ENCODE measurements around the gene ATAT1.

ATAT1 gene

GRCh38 chr6:30612687-30613248 lies 13.9 kb upstream of the ATAT1 start:
- no peak for TF ChIP-seq CTCF (IDR thresholded peaks at IDR 0.05; ENCODE audit: insufficient read depth, low read depth, low read length, missing control alignments)
- H3K4me3 ChIP-seq (ENCODE audit: low read length), result no peak overlapping the region
- no peak for DNase-seq (ENCODE audit: low read depth)

- DNase-seq (ENCODE audit: low read depth), result peak; percentile 58
- H3K4me3 ChIP-seq (ENCODE audit: low read length), result no peak overlapping the region
- TF ChIP-seq CTCF (IDR thresholded peaks at IDR 0.05; ENCODE audit: insufficient read depth, low read depth, low read length, missing control alignments), result no peak
Observed at GRCh38 chr6:30613251-30614043, 13.2 kb upstream of the ATAT1 start.

GRCh38 chr6:30614044-30614842 lies 12.4 kb upstream of the ATAT1 start:
- TF ChIP-seq CTCF (IDR thresholded peaks at IDR 0.05; ENCODE audit: insufficient read depth, low read depth, low read length, missing control alignments), result no peak
- peak overlapping the region; percentile 96 for H3K4me3 ChIP-seq (ENCODE audit: low read length)

GRCh38 chr6:30614843-30615218 lies 11.8 kb upstream of the ATAT1 start:
- DNase-seq (ENCODE audit: low read depth), result peak; percentile 97
- no peak for TF ChIP-seq CTCF (IDR thresholded peaks at IDR 0.05; ENCODE audit: insufficient read depth, low read depth, low read length, missing control alignments)
- H3K4me3 ChIP-seq (ENCODE audit: low read length), result peak overlapping the region; percentile 96

More at GRCh38 chr6:30614044-30614842, 12.4 kb upstream of the ATAT1 start:
- no peak for DNase-seq (ENCODE audit: low read depth)

GRCh38 chr6:30615219-30615957 lies 11.3 kb upstream of the ATAT1 start:
- peak; percentile 67 for DNase-seq (ENCODE audit: low read depth)
- peak overlapping the region; percentile 96 for H3K4me3 ChIP-seq (ENCODE audit: low read length)
- no peak for TF ChIP-seq CTCF (IDR thresholded peaks at IDR 0.05; ENCODE audit: insufficient read depth, low read depth, low read length, missing control alignments)

- no peak for TF ChIP-seq CTCF (IDR thresholded peaks at IDR 0.05; ENCODE audit: insufficient read depth, low read depth, low read length, missing control alignments)
- DNase-seq (ENCODE audit: low read depth), result no peak
- H3K4me3 ChIP-seq (ENCODE audit: low read length), result peak overlapping the region; percentile 96
Observed at GRCh38 chr6:30615958-30616810, 10.5 kb upstream of the ATAT1 start.
